Measurements from ENCODE around the gene MAPK8IP2. TPM values are rescaled to one million over a fixed set of nuclear protein-coding genes. Genes with fewer than 3 reads are reported as not detected.
"Not testable (repeated sequence)": the region's sequence is repeated elsewhere in the genome, so short reads cannot be mapped to it uniquely, and the experiment has no call there.

MAPK8IP2 gene
- total RNA-seq, 1 donor from 2014 or later, result not detected

GRCh38 chr22:50656122-50657070 is 55.8 kb downstream of the MAPK8IP2 start:
- H3K27me3 ChIP-seq, result peaks cover 27% of the 10 kb centered on the region
- H3K4me1 ChIP-seq, result no peaks in the 10 kb centered on the region
- Mint-ChIP-seq H3K27ac (no peak overlapping the region), H3K27me3 (ENCODE audit: insufficient read depth, low read depth) (peaks cover 21% of the 10 kb centered on the region), H3K4me3 (no peak overlapping the region), H3K36me3 (peaks cover 2% of the 10 kb centered on the region), H3K4me1 (peaks cover 3% of the 10 kb centered on the region), H3K9me3 (peaks cover 32% of the 10 kb centered on the region)
- no peak overlapping the region for H3K9ac ChIP-seq
- H2AFZ ChIP-seq (replicated peaks), result no peak overlapping the region
- no peak overlapping the region for H3K4me3 ChIP-seq
- H3K9me3 ChIP-seq (ENCODE audit: low read depth), result no peaks in the 10 kb centered on the region
- H3K36me3 ChIP-seq, result no peaks in the 10 kb centered on the region
- no peaks in the 10 kb centered on the region for H3K79me2 ChIP-seq (ENCODE audit: low read depth)
- H3K27ac ChIP-seq, result no peak overlapping the region
- H3K4me2 ChIP-seq, result no peak overlapping the region
- DNase-seq (ENCODE audit: low spot score), result no peak
- no peaks in the 10 kb centered on the region for H3F3A ChIP-seq (ENCODE audit: low read depth)
- no peaks in the 10 kb centered on the region for H4K20me1 ChIP-seq (ENCODE audit: low read depth)
- TF ChIP-seq EZH2 (IDR thresholded peaks at IDR 0.05) (no peak), EZH2phosphoT487 (IDR thresholded peaks at IDR 0.05) (no peak), CTCF (IDR thresholded peaks at IDR 0.05) (no peak)

GRCh38 chr22:50657925-50658324 is 57.3 kb downstream of the MAPK8IP2 start:
- Mint-ChIP-seq H3K9me3 (peaks cover 25% of the 10 kb centered on the region), H3K4me1 (peaks cover 3% of the 10 kb centered on the region), H3K4me3 (no peak overlapping the region), H3K36me3 (peaks cover 2% of the 10 kb centered on the region), H3K27ac (no peak overlapping the region), H3K27me3 (ENCODE audit: insufficient read depth, low read depth) (peaks cover 15% of the 10 kb centered on the region)
- no peak for TF ChIP-seq EZH2phosphoT487 (IDR thresholded peaks at IDR 0.05)
- no peak for TF ChIP-seq EZH2 (IDR thresholded peaks at IDR 0.05)
- no peak for TF ChIP-seq CTCF (IDR thresholded peaks at IDR 0.05)
- no peak overlapping the region for H3K27ac ChIP-seq
- H3K4me3 ChIP-seq, result no peak overlapping the region
- H3K79me2 ChIP-seq (ENCODE audit: low read depth), result no peaks in the 10 kb centered on the region
- H4K20me1 ChIP-seq (ENCODE audit: low read depth), result no peaks in the 10 kb centered on the region
- H3K9me3 ChIP-seq (ENCODE audit: low read depth), result no peaks in the 10 kb centered on the region
- no peak overlapping the region for H2AFZ ChIP-seq (replicated peaks)
- no peaks in the 10 kb centered on the region for H3F3A ChIP-seq (ENCODE audit: low read depth)
- no peaks in the 10 kb centered on the region for H3K4me1 ChIP-seq
- no peak for DNase-seq (ENCODE audit: low spot score)
- H3K36me3 ChIP-seq, result no peaks in the 10 kb centered on the region
- H3K9ac ChIP-seq, result no peak overlapping the region
- H3K4me2 ChIP-seq, result no peak overlapping the region
- peaks cover 26% of the 10 kb centered on the region for H3K27me3 ChIP-seq

- not testable (repeated sequence) for DNase-seq (ENCODE audit: low spot score); H3K9ac ChIP-seq; H3K27ac ChIP-seq; H3K27me3 Mint-ChIP-seq (ENCODE audit: insufficient read depth, low read depth); H2AFZ ChIP-seq (replicated peaks); H3K9me3 ChIP-seq (ENCODE audit: low read depth); H3K4me1 ChIP-seq; H3K36me3 ChIP-seq; H3K4me3 ChIP-seq; H3K4me2 ChIP-seq; H3F3A ChIP-seq (ENCODE audit: low read depth); H3K4me1 Mint-ChIP-seq; H3K79me2 ChIP-seq (ENCODE audit: low read depth); H3K4me3 Mint-ChIP-seq; H3K36me3 Mint-ChIP-seq; H4K20me1 ChIP-seq (ENCODE audit: low read depth); H3K27ac Mint-ChIP-seq
- H3K27me3 ChIP-seq, result peaks cover 25% of the 10 kb centered on the region
- peaks cover 14% of the 10 kb centered on the region for H3K9me3 Mint-ChIP-seq
Observed at GRCh38 chr22:50659711-50660110, 59.1 kb downstream of the MAPK8IP2 start.

- Histone ChIP-seq H3K27ac (no peak overlapping the region), H3K4me2 (no peak overlapping the region), H3F3A (ENCODE audit: low read depth) (no peaks in the 10 kb centered on the region), H3K9me3 (ENCODE audit: low read depth) (no peaks in the 10 kb centered on the region), H3K4me3 (no peak overlapping the region), H3K4me1 (no peaks in the 10 kb centered on the region), H3K27me3 (peaks cover 25% of the 10 kb centered on the region), H3K79me2 (ENCODE audit: low read depth) (no peaks in the 10 kb centered on the region), H3K9ac (no peak overlapping the region), H3K36me3 (no peaks in the 10 kb centered on the region), H2AFZ (replicated peaks) (no peak overlapping the region), H4K20me1 (ENCODE audit: low read depth) (no peaks in the 10 kb centered on the region)
- TF ChIP-seq EZH2phosphoT487 (IDR thresholded peaks at IDR 0.05) (no peak), CTCF (IDR thresholded peaks at IDR 0.05) (no peak), EZH2 (IDR thresholded peaks at IDR 0.05) (no peak)
- Mint-ChIP-seq H3K27ac (no peak overlapping the region), H3K36me3 (peaks cover 2% of the 10 kb centered on the region), H3K27me3 (ENCODE audit: insufficient read depth, low read depth) (peaks cover 7% of the 10 kb centered on the region), H3K4me3 (no peak overlapping the region), H3K9me3 (peaks cover 13% of the 10 kb centered on the region), H3K4me1 (peaks cover 3% of the 10 kb centered on the region)
- DNase-seq (ENCODE audit: low spot score), result no peak
Observed at GRCh38 chr22:50660306-50660705, 59.7 kb downstream of the MAPK8IP2 start.
